Activated T-cell treated with anti-CD3 and anti-CD28 coated beads, Interleukin-2, amount 50 U/mL, for 24 hours (primary cell): ENCODE data around the gene MMP24.

ENCODE experiments used
- DNase-seq: peaks from one replicate; pipeline ENCODE4 v3.0.0-alpha.2; 2020
- H3K27ac Mint-ChIP-seq: 2 replicates; pipeline ENCODE4 v1.8.0; 2020; ENCODE audit warnings: mild to moderate bottlenecking, mixed read lengths
- H3K27me3 Mint-ChIP-seq: 2 replicates; pipeline ENCODE4 v1.8.0; 2020; ENCODE audit warnings: mixed read lengths
- H3K36me3 Mint-ChIP-seq: 2 replicates; pipeline ENCODE4 v1.8.0; 2020; ENCODE audit warnings: low read depth, mixed read lengths
- H3K4me1 Mint-ChIP-seq: 2 replicates; pipeline ENCODE4 v1.8.0; 2020; ENCODE audit warnings: low read depth, mixed read lengths
- H3K4me3 Mint-ChIP-seq: 2 replicates; pipeline ENCODE4 v1.8.0; 2020; ENCODE audit warnings: mild to moderate bottlenecking, moderate library complexity, mixed read lengths
- H3K9me3 Mint-ChIP-seq: 2 replicates; pipeline ENCODE4 v1.8.0; 2020; ENCODE audit warnings: mixed read lengths

Gene MMP24

DNA sequence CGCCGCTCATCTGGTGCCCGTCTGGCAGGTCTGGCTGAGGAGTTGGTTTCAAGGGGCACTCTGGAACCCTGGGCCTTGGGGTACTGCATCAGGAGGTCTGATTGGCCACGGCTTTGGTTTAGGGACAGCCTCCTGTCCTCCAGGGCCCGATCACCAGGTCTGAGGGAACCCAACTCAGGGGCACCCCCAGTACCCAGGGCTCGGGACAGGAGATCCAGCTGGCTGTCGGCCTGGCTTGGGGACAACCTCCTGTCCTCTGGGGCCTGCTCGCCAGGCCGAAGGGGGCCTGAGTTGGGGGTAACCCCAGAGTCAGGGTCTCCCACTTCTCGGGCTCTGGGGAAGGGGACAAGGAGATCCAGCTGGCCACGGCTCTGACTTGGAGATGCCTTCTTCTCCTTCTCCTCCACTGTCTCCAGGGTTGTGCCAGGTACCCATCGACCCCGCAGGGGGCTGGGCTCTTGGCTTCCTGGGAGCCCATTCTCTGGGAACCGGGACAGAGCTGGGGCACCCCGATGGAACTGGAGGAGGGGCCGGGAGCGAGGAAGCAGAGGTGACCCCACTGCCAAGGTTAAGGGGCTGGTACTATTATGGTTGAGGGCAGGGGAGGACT, 60.5 kb downstream of the MMP24 start:
- Mint-ChIP-seq H3K27me3 (no peaks in the 10 kb centered on the region), H3K4me3 (no peak overlapping the region), H3K36me3 (peaks cover 25% of the 10 kb centered on the region), H3K4me1 (peaks cover 31% of the 10 kb centered on the region), H3K27ac (peak overlapping the region; percentile 26), H3K9me3 (no peaks in the 10 kb centered on the region)
- DNase-seq: no peak

DNA sequence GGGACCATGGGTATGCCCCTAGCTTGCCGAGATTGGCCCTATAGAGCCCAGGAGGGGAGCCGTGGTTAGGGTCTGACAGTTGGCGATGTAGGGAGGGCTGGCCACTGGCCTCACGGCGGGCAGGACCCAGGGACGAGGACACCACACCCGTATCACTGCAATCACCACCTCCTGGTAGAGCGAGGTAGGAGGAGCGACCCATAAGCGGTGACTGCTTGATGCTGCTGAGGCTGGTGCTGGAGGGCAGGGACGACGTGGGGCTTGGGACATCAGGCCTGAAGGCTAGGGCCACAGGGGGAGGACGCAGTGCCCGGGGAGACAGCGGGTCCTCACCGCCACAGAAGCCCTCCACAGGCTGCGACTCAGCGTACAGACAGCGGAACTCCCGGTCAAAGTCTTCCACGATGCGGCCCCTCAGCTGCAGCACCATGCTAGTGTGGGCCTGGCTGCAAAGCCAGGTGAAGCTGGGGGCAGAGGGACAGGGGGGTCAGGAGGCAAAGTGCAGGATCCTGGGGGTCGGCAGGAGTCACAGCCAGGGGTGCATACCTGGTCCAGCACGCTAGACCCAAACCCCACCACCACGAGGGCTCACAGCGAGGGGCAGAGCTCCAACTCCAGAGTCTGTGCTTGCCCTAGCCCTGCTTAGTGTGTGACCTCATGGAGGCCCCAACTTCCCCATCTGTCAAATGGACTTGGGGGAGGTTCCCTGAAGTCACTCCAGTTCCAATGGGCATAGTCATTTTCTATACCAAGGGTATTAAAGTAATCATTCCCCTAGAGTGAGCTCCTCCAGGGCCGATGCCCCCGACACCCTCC, 61.2 kb downstream of the MMP24 start:
- Mint-ChIP-seq H3K4me3 (no peak overlapping the region), H3K36me3 (peaks cover 18% of the 10 kb centered on the region), H3K27ac (peak overlapping the region; percentile 26), H3K4me1 (peaks cover 24% of the 10 kb centered on the region), H3K27me3 (no peaks in the 10 kb centered on the region), H3K9me3 (no peaks in the 10 kb centered on the region)
- no peak for DNase-seq

GRCh38 chr20:35288325-35289060, 62.0 kb downstream of the MMP24 start:
- Mint-ChIP-seq H3K4me1 (peaks cover 19% of the 10 kb centered on the region), H3K36me3 (peaks cover 13% of the 10 kb centered on the region), H3K9me3 (no peaks in the 10 kb centered on the region), H3K27me3 (no peaks in the 10 kb centered on the region), H3K27ac (no peak overlapping the region), H3K4me3 (no peak overlapping the region)
- DNase-seq: no peak

- no peak for DNase-seq
- Mint-ChIP-seq H3K27ac (no peak overlapping the region), H3K9me3 (no peaks in the 10 kb centered on the region), H3K27me3 (no peaks in the 10 kb centered on the region), H3K4me3 (no peak overlapping the region), H3K4me1 (peaks cover 8% of the 10 kb centered on the region), H3K36me3 (no peaks in the 10 kb centered on the region)
Observed at GRCh38 chr20:35290186-35290886, 63.8 kb downstream of the MMP24 start.

DNA sequence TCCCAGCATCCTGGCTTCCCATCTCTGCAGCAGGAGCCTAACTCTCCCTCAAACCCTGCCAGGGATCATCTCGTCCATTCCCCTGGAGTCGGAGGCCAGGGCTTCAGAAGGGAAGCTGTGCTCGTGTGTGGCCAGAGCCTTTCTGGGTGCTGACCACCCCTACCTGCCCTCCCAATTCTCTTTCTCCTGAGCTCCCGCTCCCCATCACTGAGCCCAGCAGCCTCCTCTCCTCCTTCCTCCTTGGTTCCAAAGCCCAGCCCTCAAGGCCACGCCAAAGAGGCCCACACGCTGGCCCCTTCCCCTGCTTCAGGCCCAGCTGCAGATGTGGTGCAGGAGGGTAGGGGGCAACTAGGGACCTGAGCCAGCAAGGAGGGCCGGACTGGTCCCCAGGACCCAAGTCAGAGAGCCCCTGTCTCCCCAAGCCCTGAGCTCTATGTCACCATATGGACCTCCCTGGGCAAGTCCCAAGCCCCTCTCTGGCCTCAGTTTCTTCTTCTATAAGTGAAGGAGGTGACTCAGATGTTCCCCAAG, 64.5 kb downstream of the MMP24 start:
- Mint-ChIP-seq H3K36me3 (no peaks in the 10 kb centered on the region), H3K4me3 (no peak overlapping the region), H3K27me3 (no peaks in the 10 kb centered on the region), H3K4me1 (peaks cover 2% of the 10 kb centered on the region), H3K9me3 (no peaks in the 10 kb centered on the region), H3K27ac (no peak overlapping the region)
- DNase-seq: no peak

- Mint-ChIP-seq H3K36me3 (no peaks in the 10 kb centered on the region), H3K9me3 (no peaks in the 10 kb centered on the region), H3K4me3 (no peak within 1 kb of the TSS), H3K27ac (no peak within 1 kb of the TSS), H3K4me1 (no peaks in the 10 kb centered on the region), H3K27me3 (no peaks in the 10 kb centered on the region)
- DNase-seq: no peak
Observed at GRCh38 chr20:35291654-35292503, 65.4 kb downstream of the MMP24 start, which contains the start of gene FAM83C. Gene FAM83C (minus strand): TSS chr20:35292425. CDS start chr20:35292304, 121 bp downstream.

- Mint-ChIP-seq H3K36me3 (no peaks in the 10 kb centered on the region), H3K9me3 (no peaks in the 10 kb centered on the region), H3K4me1 (no peaks in the 10 kb centered on the region), H3K4me3 (no peak overlapping the region), H3K27me3 (no peaks in the 10 kb centered on the region), H3K27ac (no peak overlapping the region)
- DNase-seq: no peak
Observed at GRCh38 chr20:35292504-35293285, 66.2 kb downstream of the MMP24 start.

DNA sequence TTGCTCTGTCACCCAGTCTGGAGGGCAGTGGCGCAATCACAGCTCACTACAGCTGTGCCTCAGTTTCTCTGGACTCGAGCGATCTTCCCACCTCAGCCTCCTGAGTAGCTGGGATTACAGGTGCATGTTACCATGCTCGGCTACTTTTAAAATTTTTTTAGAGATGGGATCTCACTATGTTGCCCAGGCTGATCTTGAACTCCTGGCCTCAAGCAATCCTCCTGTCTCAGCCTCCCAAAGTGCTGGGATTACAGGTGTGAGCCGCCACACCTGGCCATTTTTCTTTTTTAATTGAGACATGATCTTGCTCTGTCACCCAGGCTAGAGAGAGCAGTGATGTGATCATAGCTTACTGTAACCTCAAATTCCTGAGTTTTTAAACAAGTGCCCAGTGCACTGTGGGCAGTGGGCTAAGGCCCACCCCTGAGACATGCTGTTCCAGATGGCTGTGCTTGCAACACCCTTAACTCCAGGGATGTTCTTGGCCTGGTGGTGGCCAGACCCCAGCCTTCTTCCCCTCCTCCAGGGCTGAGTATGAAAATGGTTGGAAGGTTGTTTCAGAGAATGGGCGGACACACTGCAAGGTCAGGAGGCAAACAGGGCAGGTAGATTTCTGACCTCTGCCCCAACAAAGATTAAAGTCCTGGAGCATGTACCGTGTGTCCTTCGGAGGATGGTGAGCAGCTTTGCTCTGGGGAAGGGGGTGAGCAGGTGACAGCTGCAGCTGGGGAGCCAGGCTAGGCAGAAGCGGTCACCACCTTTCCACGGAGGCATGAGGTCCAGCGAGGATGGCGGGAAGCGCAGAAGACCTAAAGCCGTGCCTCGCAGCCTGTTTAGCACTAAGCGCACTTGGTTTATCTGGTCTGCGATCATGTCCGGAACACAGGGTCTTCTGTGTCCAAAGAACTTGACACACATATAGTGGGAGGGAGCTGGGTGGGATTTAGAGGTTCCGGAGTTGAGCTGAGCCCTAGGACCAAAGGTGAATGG, 67.1 kb downstream of the MMP24 start:
- no peak overlapping the region for H3K27ac Mint-ChIP-seq
- H3K27me3 Mint-ChIP-seq: no peaks in the 10 kb centered on the region
- H3K9me3 Mint-ChIP-seq: no peaks in the 10 kb centered on the region
- no peaks in the 10 kb centered on the region for H3K36me3 Mint-ChIP-seq
- no peak overlapping the region for H3K4me3 Mint-ChIP-seq
- no peaks in the 10 kb centered on the region for H3K4me1 Mint-ChIP-seq
- DNase-seq: no peak

DNA sequence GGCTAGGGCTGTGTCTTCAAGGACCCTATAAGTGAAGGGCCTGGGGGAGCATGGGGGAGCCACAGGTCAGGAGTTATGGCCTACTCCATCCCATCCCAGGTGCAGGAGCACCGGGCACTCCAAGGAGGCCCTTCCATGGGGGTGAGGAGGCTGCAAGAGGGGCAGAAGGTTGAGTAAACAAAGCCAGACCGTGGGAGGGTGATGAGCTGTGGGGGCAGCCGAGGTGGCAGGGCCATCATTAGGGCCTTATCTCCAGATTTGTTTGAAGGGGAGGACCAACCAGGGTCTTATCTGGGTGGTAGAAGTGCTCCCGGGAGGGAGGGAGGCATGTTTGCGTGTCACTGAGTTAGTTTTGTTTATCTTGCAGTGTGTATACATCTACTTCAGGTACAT, 67.8 kb downstream of the MMP24 start:
- H3K27ac Mint-ChIP-seq: no peak overlapping the region
- no peaks in the 10 kb centered on the region for H3K36me3 Mint-ChIP-seq

GRCh38 chr20:35295058-35295457, 68.6 kb downstream of the MMP24 start:
- Mint-ChIP-seq H3K4me3 (no peak overlapping the region), H3K9me3 (no peaks in the 10 kb centered on the region), H3K27ac (no peak overlapping the region), H3K27me3 (no peaks in the 10 kb centered on the region), H3K36me3 (no peaks in the 10 kb centered on the region), H3K4me1 (no peaks in the 10 kb centered on the region)
- DNase-seq: no peak

More for the DNA sequence above, 67.8 kb downstream of the MMP24 start:
- Mint-ChIP-seq H3K27me3 (no peaks in the 10 kb centered on the region), H3K4me3 (no peak overlapping the region), H3K9me3 (no peaks in the 10 kb centered on the region), H3K4me1 (no peaks in the 10 kb centered on the region)
- no peak for DNase-seq

DNA sequence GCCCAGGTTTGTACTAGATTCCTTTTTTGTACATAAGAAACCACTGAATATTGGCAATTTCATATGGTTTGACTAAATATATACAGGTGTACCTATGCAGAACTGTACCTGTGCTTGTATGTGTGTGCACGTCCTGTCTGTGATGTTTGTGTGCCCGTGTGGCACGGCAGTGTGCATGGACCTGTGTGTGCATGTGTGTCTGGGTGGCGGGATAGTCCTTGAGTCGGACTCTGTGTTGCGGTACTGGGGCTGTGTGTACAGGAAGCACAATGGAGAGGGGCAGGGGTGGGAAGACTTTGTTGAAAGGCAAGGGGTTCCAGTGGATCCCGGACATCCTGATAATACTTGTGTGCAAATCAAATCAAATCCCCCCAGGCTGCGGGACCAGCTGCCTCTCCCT, 69.2 kb downstream of the MMP24 start:
- no peaks in the 10 kb centered on the region for H3K36me3 Mint-ChIP-seq
- no peak overlapping the region for H3K4me3 Mint-ChIP-seq
- H3K9me3 Mint-ChIP-seq: no peaks in the 10 kb centered on the region
- no peaks in the 10 kb centered on the region for H3K4me1 Mint-ChIP-seq
- no peaks in the 10 kb centered on the region for H3K27me3 Mint-ChIP-seq
- H3K27ac Mint-ChIP-seq: no peak overlapping the region
- no peak for DNase-seq

DNA sequence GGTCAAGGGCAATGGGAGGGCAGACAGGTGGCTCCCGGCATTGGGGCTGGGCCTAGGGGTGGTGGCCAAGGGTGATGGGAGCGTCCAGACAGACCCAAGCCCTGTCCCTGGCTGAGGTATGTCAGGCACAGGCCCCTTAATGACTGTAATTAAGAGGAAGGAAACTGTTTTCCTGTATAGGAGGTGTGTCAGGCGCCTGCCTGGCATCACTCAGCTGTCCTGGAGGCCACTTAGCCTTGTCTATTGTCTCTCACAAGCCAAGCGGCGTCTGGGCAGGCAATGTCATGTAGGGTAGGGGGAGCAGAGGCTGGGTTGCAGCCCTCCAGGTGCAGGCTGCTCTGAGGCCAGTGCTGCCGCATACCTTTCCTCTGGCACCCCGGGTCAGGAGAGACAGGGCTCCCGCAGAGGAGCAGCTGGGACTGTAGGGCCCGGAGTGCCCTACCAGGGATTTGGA, 69.6 kb downstream of the MMP24 start:
- no peaks in the 10 kb centered on the region for H3K36me3 Mint-ChIP-seq
- no peak for DNase-seq
- no peak overlapping the region for H3K4me3 Mint-ChIP-seq
- no peaks in the 10 kb centered on the region for H3K27me3 Mint-ChIP-seq
- no peak overlapping the region for H3K27ac Mint-ChIP-seq
- H3K4me1 Mint-ChIP-seq: no peaks in the 10 kb centered on the region
- no peaks in the 10 kb centered on the region for H3K9me3 Mint-ChIP-seq
